Vagina (tissue), 2 donors: Measurements from ENCODE around the gene DLL4.

Experiments used
- POLR2A ChIP-seq, 2 donors: fragments of 450-650 bp; IDR thresholded peaks; one replicate each; pipeline ENCODE4 v1.6.1; 2017; ENCODE audit warnings: antibody characterized with exemption in 2 of 2, mild to moderate bottlenecking in 2 of 2, moderate library complexity in 2 of 2
- POLR2AphosphoS5 ChIP-seq, 2 donors: sonication (generic); formaldehyde crosslinking; IDR thresholded peaks; one replicate each; pipeline ENCODE4 v1.9.0; 2017; ENCODE audit warnings: antibody characterized with exemption in 2 of 2, mild to moderate bottlenecking in 2 of 2, low read depth in 1 of 2; ENCODE audit not compliant: insufficient read depth in 1 of 2
- TF ChIP-seq, protein P1 (sequence below), 3 experiments: fragments of 450-650 bp in 2 of 3; fragments of 200-600 bp in 1 of 3; sonication (generic) in 1 of 3; IDR thresholded peaks; one replicate each; pipeline ENCODE4 v1.5.1; 2017 to 2019; ENCODE audit warnings: antibody characterized with exemption in 3 of 3, mild to moderate bottlenecking in 2 of 3, moderate library complexity in 2 of 3

- TF ChIP-seq, protein P1, sequence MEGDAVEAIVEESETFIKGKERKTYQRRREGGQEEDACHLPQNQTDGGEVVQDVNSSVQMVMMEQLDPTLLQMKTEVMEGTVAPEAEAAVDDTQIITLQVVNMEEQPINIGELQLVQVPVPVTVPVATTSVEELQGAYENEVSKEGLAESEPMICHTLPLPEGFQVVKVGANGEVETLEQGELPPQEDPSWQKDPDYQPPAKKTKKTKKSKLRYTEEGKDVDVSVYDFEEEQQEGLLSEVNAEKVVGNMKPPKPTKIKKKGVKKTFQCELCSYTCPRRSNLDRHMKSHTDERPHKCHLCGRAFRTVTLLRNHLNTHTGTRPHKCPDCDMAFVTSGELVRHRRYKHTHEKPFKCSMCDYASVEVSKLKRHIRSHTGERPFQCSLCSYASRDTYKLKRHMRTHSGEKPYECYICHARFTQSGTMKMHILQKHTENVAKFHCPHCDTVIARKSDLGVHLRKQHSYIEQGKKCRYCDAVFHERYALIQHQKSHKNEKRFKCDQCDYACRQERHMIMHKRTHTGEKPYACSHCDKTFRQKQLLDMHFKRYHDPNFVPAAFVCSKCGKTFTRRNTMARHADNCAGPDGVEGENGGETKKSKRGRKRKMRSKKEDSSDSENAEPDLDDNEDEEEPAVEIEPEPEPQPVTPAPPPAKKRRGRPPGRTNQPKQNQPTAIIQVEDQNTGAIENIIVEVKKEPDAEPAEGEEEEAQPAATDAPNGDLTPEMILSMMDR (IDR thresholded peaks at IDR 0.05) = peak in 1 of 3 experiments; percentile 47
- TF ChIP-seq POLR2A (IDR thresholded peaks at IDR 0.05) (no peak), POLR2AphosphoS5 (IDR thresholded peaks at IDR 0.05; ENCODE audit: insufficient read depth in 1 of 2, low read depth in 1 of 2) (no peak)
Observed at GRCh38 chr15:40894681-40895448, 34.3 kb upstream of the DLL4 start.
